Islet precursor cell (in vitro differentiated cells): Measurements from ENCODE around the gene NDE1.
"Not testable (repeated sequence)": the region's sequence is repeated elsewhere in the genome, so short reads cannot be mapped to it uniquely, and the experiment has no call there.

Source experiments
- DNase-seq: peaks from one replicate; pipeline ENCODE4 v3.0.0-alpha.2; 2018

NDE1 gene

GRCh38 chr16:15653227-15653626 lies 3.2 kb downstream of the NDE1 start:
- peak; percentile 79 for DNase-seq

GRCh38 chr16:15654591-15654990 lies 4.5 kb downstream of the NDE1 start:
- no peak for DNase-seq

GRCh38 chr16:15655561-15655960 lies 5.5 kb downstream of the NDE1 start:
- not testable (repeated sequence) for DNase-seq

DNA sequence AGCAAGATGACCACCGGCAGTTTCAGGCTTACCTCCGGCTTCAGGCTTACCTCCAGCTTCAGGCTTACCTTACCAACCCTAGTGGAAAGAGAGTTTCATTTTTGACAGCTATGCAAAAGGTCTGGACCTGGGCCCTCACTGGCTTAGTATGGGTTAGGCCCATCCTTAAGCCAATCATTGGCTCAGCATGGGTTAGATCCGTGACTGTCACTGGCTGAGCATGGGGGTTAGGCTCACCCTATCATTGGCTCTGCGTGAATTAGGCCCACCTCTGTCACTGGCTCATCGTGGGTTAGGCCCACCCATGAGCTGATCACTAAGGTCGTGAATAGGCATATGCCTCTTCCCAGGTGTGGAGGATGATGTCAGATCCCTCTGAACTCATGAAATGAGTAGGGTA lies 8.1 kb downstream of the NDE1 start:
- no peak for DNase-seq

- DNase-seq = no peak
These were observed 8.5 kb downstream of the NDE1 start for GRCh38 chr16:15658556-15658955.

DNA sequence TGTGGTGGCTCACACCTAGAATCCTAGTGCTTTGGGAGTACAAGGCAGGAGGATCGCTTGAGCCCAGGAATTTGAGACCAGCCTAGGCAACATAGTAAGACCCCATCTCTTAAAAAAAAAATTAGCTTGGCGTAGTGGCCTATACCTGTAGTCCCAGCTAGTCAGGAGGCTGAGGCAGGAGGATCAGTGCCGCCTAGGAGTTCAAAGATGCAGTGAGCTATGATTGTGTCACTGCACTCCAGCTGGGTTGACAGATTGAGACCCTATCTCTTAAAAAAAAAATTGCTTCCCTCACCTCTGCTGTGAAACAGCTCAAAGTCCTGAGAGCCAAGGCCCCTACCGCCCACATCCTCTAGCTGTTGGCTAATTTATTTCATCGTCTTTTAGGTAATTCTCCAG lies 10.2 kb downstream of the NDE1 start:
- DNase-seq = no peak

- no peak for DNase-seq
These were observed 15.1 kb downstream of the NDE1 start for GRCh38 chr16:15665107-15665506.

GRCh38 chr16:15667091-15667742 lies 17.2 kb downstream of the NDE1 start:
- DNase-seq = no peak

GRCh38 chr16:15671530-15672117 lies 21.6 kb downstream of the NDE1 start:
- DNase-seq = no peak

DNA sequence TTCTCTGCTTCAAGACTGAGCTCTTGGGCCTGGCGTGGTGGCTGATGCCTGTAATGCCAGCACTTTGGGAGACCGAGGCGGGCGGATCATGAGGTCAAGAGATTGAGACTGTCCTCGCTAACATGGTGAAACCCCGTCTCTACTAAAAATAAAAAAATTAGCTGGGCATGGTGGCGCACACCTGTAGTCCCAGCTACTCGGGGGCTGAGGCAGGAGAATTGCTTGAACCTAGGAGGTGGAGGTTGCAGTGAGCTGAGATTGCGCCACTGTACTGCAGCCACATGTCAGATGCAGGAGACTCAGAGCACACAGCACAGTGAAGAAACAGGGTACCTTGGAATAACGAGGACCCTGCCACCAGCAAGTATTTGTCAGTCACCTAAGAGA lies 22.1 kb downstream of the NDE1 start:
- DNase-seq = not testable (repeated sequence)

- peak; percentile 61 for DNase-seq
These were observed 22.6 kb downstream of the NDE1 start for GRCh38 chr16:15672514-15673167.

- no peak for DNase-seq
These were observed 24.5 kb downstream of the NDE1 start for GRCh38 chr16:15674571-15674970.

- DNase-seq = no peak
These were observed 26.5 kb downstream of the NDE1 start for GRCh38 chr16:15676506-15676905.

- DNase-seq = no peak
These were observed 27.4 kb downstream of the NDE1 start for GRCh38 chr16:15677447-15677846.

DNA sequence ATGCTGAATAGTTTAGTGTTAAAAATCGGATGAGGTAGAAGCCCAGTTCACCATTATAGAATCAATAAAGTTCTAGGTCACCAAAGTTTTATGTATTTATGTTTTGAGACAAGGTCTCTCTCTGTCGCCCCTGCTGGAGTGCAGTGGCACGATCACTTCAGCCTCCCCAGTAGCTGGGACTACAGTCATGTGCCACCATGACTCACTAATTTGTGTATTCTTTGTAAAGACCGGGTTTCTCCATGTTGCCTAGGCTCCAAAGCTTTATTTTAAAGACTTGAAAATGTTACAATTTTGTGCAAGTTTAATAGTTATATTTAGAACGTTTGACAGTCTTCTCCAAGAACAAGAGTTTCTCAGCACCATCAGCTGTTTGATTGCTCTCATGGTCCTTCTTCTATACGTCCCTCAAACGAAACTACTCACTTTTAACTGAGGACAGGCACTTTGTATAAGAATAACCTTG lies 32.1 kb downstream of the NDE1 start:
- DNase-seq = peak; percentile 83

DNA sequence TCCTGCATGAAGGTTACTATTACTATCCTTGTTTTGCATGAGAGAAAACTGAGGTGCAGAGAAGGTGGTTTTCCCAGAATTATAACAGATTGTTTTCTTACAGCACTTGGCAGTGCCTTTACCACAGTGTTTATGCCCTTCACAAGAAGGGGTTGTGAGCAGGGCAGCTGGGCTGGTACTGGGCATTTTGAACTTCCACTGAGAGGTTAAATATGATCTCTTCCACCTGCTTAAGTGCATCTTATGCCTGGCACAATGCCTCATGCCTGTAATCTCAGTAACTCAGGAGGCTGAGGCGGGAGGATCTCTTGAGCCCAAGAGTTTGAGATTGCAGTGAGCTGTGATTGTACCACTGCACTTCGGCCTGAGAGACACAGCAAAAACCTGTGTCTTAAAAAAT lies 36.2 kb downstream of the NDE1 start:
- no peak for DNase-seq

- no peak for DNase-seq
These were observed 39.2 kb downstream of the NDE1 start for GRCh38 chr16:15689290-15689689.

- DNase-seq = no peak
These were observed 40.3 kb downstream of the NDE1 start for GRCh38 chr16:15690296-15690695.

- no peak for DNase-seq
These were observed 41.0 kb downstream of the NDE1 start for GRCh38 chr16:15691046-15691445.

DNA sequence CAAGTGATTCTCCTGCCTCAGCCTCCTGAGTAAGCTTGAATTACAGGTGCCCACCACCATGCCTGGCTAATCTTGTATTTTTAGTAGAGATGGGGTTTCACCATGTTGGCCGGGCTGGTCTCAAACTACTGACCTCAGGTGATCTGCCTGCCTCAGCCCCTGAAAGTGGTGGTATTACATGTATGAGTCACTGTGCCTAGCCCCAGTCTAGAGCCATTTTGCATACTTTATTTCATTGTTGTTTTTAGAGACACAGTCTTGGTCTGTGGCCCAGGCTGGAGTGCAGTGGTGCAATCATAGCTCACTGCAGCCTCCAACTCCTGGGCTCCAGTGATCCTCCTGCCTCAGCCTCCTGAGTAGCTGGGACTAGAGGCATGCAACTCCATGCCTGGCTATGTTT lies 42.5 kb downstream of the NDE1 start:
- not testable (repeated sequence) for DNase-seq

DNA sequence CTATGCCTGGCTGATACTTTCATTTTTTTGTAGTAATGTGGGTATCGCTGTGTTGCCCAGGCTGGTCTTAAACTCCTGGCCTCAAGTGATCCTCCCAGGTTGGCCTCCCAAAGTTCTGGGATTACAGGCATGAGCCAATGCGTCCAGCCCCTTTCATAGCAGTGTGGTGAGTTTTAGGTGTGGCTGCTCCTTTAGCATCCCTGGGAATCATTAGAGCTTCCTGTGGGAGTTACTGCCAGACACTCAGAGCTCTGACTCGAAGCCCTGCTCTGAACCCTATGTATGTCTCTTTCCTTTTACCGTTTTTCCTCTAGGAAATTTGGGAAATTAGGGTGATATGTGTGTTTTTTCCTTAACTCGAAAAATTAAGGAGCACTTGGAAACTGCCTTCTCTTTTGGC lies 44.5 kb downstream of the NDE1 start:
- DNase-seq = no peak

- no peak for DNase-seq
These were observed 49.8 kb downstream of the NDE1 start for GRCh38 chr16:15699819-15700218.

DNA sequence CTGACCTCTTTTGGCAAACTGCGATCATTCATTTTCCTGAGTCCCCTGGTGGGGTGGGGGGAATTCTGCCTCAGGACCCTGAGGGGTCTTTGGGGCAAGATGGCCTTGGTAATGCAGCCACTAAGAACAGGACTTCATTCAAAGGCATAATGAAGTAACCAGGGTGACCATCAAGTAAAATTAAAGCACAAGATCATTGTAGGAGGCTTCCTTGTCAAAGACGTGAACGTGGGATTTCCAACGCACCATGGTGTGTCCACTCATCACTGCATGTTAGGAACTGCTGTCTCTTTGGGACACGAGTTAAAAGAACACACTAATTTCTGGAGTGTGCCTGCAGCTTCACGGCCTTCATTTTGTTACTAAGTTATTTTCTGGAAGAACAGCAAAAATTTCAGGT lies 51.3 kb downstream of the NDE1 start:
- no peak for DNase-seq
